H9 (cell line): Measurements from ENCODE around the gene SH3BP1. TPM values are rescaled to one million over a fixed set of nuclear protein-coding genes. Genes with fewer than 3 reads are reported as not detected.

Experiments
- DNase-seq: peaks from one replicate; pipeline ENCODE4 v3.0.0-alpha.2; 2017
- H2AFZ ChIP-seq: one replicate; pipeline ENCODE4 v1.6.1; 2013; ENCODE audit warnings: mild to moderate bottlenecking, low read length, control low read depth, moderate library complexity
- H2AK5ac ChIP-seq: 2 replicates; pipeline ENCODE4 v1.6.1; 2013; ENCODE audit warnings: low read length, control low read depth, mixed read lengths; ENCODE audit not compliant: insufficient read length
- H2BK120ac ChIP-seq: one replicate; pipeline ENCODE4 v1.6.1; 2013; ENCODE audit warnings: low read depth, mild to moderate bottlenecking, low read length, control low read depth, inconsistent platforms; ENCODE audit not compliant: poor library complexity, severe bottlenecking
- H2BK12ac ChIP-seq: 2 replicates; pipeline ENCODE4 v1.6.1; 2013; ENCODE audit warnings: low read length, control low read depth, mixed read lengths, low read depth; ENCODE audit not compliant: insufficient read length
- H2BK15ac ChIP-seq: 2 replicates; pipeline ENCODE4 v1.6.1; 2013; ENCODE audit warnings: low read depth, low read length, control low read depth
- H2BK20ac ChIP-seq: one replicate; pipeline ENCODE4 v1.6.1; 2013; ENCODE audit warnings: low read depth, mild to moderate bottlenecking, low read length, control low read depth, inconsistent platforms; ENCODE audit not compliant: poor library complexity, severe bottlenecking
- H2BK5ac ChIP-seq: 2 replicates; pipeline ENCODE4 v1.6.1; 2013; ENCODE audit warnings: low read length, control low read depth, mixed read lengths; ENCODE audit not compliant: insufficient read length
- H3K14ac ChIP-seq: 2 replicates; pipeline ENCODE4 v1.6.1; 2013; ENCODE audit warnings: low read length, control low read depth; ENCODE audit not compliant: insufficient read depth
- H3K18ac ChIP-seq: 2 replicates; pipeline ENCODE4 v1.6.1; 2013; ENCODE audit warnings: low read depth, mild to moderate bottlenecking, mixed read lengths, low read length, control low read depth; ENCODE audit not compliant: insufficient read length
- H3K23ac ChIP-seq: 2 replicates; pipeline ENCODE4 v1.6.1; 2013; ENCODE audit warnings: low read length, control low read depth, mixed read lengths, low read depth; ENCODE audit not compliant: insufficient read length
- H3K23me2 ChIP-seq: 2 replicates; pipeline ENCODE4 v1.6.1; 2013; ENCODE audit warnings: low read depth, mild to moderate bottlenecking, mixed read lengths, low read length, control low read depth; ENCODE audit not compliant: insufficient read length, poor library complexity, severe bottlenecking
- H3K27ac ChIP-seq: 2 replicates; pipeline ENCODE4 v1.5.1; 2013; ENCODE audit warnings: low read length, control low read depth, mixed read lengths, low read depth; ENCODE audit not compliant: insufficient read length
- H3K27me3 ChIP-seq: 2 replicates; pipeline ENCODE4 v1.6.1; 2013; ENCODE audit warnings: low read length, control low read depth, inconsistent platforms; ENCODE audit not compliant: insufficient read depth
- H3K4ac ChIP-seq: 2 replicates; pipeline ENCODE4 v1.6.1; 2013; ENCODE audit warnings: low read depth, mild to moderate bottlenecking, control low read depth, inconsistent platforms, low read length, moderate library complexity
- H3K4me1 ChIP-seq: 2 replicates; pipeline ENCODE4 v1.6.1; 2013; ENCODE audit warnings: low read length, control low read depth, inconsistent platforms; ENCODE audit not compliant: insufficient read depth
- H3K4me2 ChIP-seq: 2 replicates; pipeline ENCODE4 v1.6.1; 2013; ENCODE audit warnings: low read length, control low read depth, mixed read lengths; ENCODE audit not compliant: insufficient read length, insufficient read depth
- H3K56ac ChIP-seq: 2 replicates; pipeline ENCODE4 v1.6.1; 2013; ENCODE audit warnings: low read depth, mild to moderate bottlenecking, mixed read lengths, low read length, control low read depth; ENCODE audit not compliant: insufficient read length
- H3K79me1 ChIP-seq: 2 replicates; pipeline ENCODE4 v1.6.1; 2013; ENCODE audit warnings: low read depth, mild to moderate bottlenecking, moderate library complexity, low read length, control low read depth, inconsistent platforms; ENCODE audit not compliant: insufficient read depth, poor library complexity, severe bottlenecking
- H3K79me2 ChIP-seq: 2 replicates; pipeline ENCODE4 v1.6.1; 2013; ENCODE audit warnings: low read length, control low read depth, inconsistent platforms; ENCODE audit not compliant: insufficient read depth
- H3K9ac ChIP-seq: 2 replicates; pipeline ENCODE4 v1.6.1; 2013; ENCODE audit warnings: low read length, control low read depth, mixed read lengths; ENCODE audit not compliant: insufficient read length; ENCODE audit errors: extremely low read depth
- H3K9me3 ChIP-seq: one replicate; pipeline ENCODE4 v1.6.1; 2013; ENCODE audit warnings: low read depth, low read length, inconsistent platforms; ENCODE audit not compliant: control insufficient read depth
- H3T11ph ChIP-seq: one replicate; pipeline ENCODE4 v1.6.1; 2013; ENCODE audit warnings: mild to moderate bottlenecking, low read length, control low read depth, inconsistent platforms
- H4K20me1 ChIP-seq: one replicate; pipeline ENCODE4 v1.6.1; 2013; ENCODE audit not compliant: control insufficient read depth, insufficient read length, insufficient read depth
- H4K5ac ChIP-seq: 2 replicates; pipeline ENCODE4 v1.6.1; 2013; ENCODE audit warnings: low read depth, mild to moderate bottlenecking, mixed read lengths, low read length, control low read depth; ENCODE audit not compliant: insufficient read length
- H4K8ac ChIP-seq: replicated peaks from 2 replicates; pipeline ENCODE4 v1.6.1; 2013; ENCODE audit warnings: low read length, control low read depth, mixed read lengths, low read depth; ENCODE audit not compliant: insufficient read length
- H4K91ac ChIP-seq: 2 replicates; pipeline ENCODE4 v1.6.1; 2013; ENCODE audit warnings: low read depth, mild to moderate bottlenecking, moderate library complexity, mixed read lengths, low read length, control low read depth; ENCODE audit not compliant: insufficient read length
- H3K27ac Mint-ChIP-seq, 3 experiments: 2 replicates in 2 of 3; 3 replicates in 1 of 3; pipeline ENCODE4 v1.8.0; 2020 to 2021; ENCODE audit warnings: mixed read lengths in 3 of 3, mild to moderate bottlenecking in 1 of 3, moderate library complexity in 1 of 3
- H3K27me3 Mint-ChIP-seq: 2 replicates; pipeline ENCODE4 v1.8.0; 2021; ENCODE audit warnings: low read depth, mild to moderate bottlenecking, moderate library complexity, mixed read lengths
- H3K36me3 Mint-ChIP-seq, 3 experiments: 2 replicates in 2 of 3; 3 replicates in 1 of 3; pipeline ENCODE4 v1.8.0; 2020 to 2021; ENCODE audit warnings: low read depth in 3 of 3, mixed read lengths in 3 of 3; ENCODE audit not compliant: insufficient read depth in 1 of 3
- H3K4me1 Mint-ChIP-seq, 2 experiments: 2 replicates each; pipeline ENCODE4 v1.8.0; 2020; ENCODE audit warnings: mixed read lengths in 2 of 2
- H3K4me3 Mint-ChIP-seq, 2 experiments: 2 replicates in 1 of 2; 3 replicates in 1 of 2; pipeline ENCODE4 v1.8.0; 2020 to 2021; ENCODE audit warnings: mild to moderate bottlenecking in 2 of 2, mixed read lengths in 2 of 2, moderate library complexity in 1 of 2
- H3K9me3 Mint-ChIP-seq, 2 experiments: 2 replicates in 1 of 2; 3 replicates in 1 of 2; pipeline ENCODE4 v1.8.0; 2020; ENCODE audit warnings: mild to moderate bottlenecking in 2 of 2, mixed read lengths in 2 of 2, moderate library complexity in 1 of 2
- WGBS: extraction: QIAGEN DNeasy Blood & Tissue Kit; methylation state at CpG from one replicate; pipeline ENCODE4 v1.1.7; 2013; ENCODE audit warnings: missing lambda C conversion rate, low lambda C conversion rate, mixed read lengths; ENCODE audit not compliant: insufficient read length; ENCODE audit errors: extremely low coverage; 5-methylcytosine and 5-hydroxymethylcytosine counted together
- total RNA-seq: library from RNA; stranded (reverse); gene quantifications from 2 replicates; pipeline ENCODE4 v1.2.1, GENCODE V29; 2021
- TF ChIP-seq, protein P1 (sequence below): fragments of 200-600 bp; sonication (generic); conservative IDR thresholded peaks from 3 replicates; pipeline ENCODE4 v1.8.0; 2021; ENCODE audit warnings: antibody characterized with exemption, mild to moderate bottlenecking

Gene SH3BP1
- total RNA-seq, 1 experiment from 2014 or later = 33.6 TPM

GRCh38 chr22:37639771-37640590 is 512 bp downstream of the SH3BP1 start:
- no peak overlapping the region for H3K27ac ChIP-seq
- no CpG with 5 or more reads among the region's 27 CpGs for WGBS
- peak; percentile 58 for DNase-seq

More at GRCh38 chr22:37639771-37640590, 512 bp downstream of the SH3BP1 start:
- no peaks in the 10 kb centered on the region for H3K79me1 ChIP-seq
- no peak overlapping the region for H3K23ac ChIP-seq
- Mint-ChIP-seq H3K27ac (no peak overlapping the region; a peak in 2 of 7 replicates), H3K27me3 (no peaks in the 10 kb centered on the region; the same call in 1 of the 2 replicates), H3K36me3 (peaks cover 5 to 23% (median 20%) of the 10 kb centered on the region in 3 experiments), H3K4me3 (peak overlapping the region; percentile 76 to 91), H3K4me1 (peaks cover 22 to 27% of the 10 kb centered on the region in 2 experiments), H3K9me3 (no peaks in the 10 kb centered on the region)
- no peak overlapping the region for H2BK120ac ChIP-seq
- no peak overlapping the region for H2BK20ac ChIP-seq
- no peak overlapping the region for H3T11ph ChIP-seq
- no peaks in the 10 kb centered on the region for H3K9me3 ChIP-seq
- H2BK12ac ChIP-seq = no peak overlapping the region
- H3K18ac ChIP-seq = no peak overlapping the region
- no peak overlapping the region for H3K4ac ChIP-seq
- H3K79me2 ChIP-seq = no peaks in the 10 kb centered on the region
- no peak overlapping the region for H4K5ac ChIP-seq
- H4K20me1 ChIP-seq = no peaks in the 10 kb centered on the region
- no peak overlapping the region for H4K8ac ChIP-seq
- H3K4me1 ChIP-seq = peaks cover 3% of the 10 kb centered on the region; the same call in 1 of the 2 replicates
- no peak overlapping the region for H2BK15ac ChIP-seq
- H3K56ac ChIP-seq = no peak overlapping the region
- H3K27me3 ChIP-seq = no peaks in the 10 kb centered on the region
- H3K9ac ChIP-seq = peak overlapping the region; percentile 18
- no peak overlapping the region for H2BK5ac ChIP-seq
- H3K23me2 ChIP-seq = peaks cover 8% of the 10 kb centered on the region
- no peak overlapping the region for H4K91ac ChIP-seq
- H2AK5ac ChIP-seq = no peak overlapping the region
- H3K4me2 ChIP-seq = peak overlapping the region; percentile 82
- TF ChIP-seq, protein P1, sequence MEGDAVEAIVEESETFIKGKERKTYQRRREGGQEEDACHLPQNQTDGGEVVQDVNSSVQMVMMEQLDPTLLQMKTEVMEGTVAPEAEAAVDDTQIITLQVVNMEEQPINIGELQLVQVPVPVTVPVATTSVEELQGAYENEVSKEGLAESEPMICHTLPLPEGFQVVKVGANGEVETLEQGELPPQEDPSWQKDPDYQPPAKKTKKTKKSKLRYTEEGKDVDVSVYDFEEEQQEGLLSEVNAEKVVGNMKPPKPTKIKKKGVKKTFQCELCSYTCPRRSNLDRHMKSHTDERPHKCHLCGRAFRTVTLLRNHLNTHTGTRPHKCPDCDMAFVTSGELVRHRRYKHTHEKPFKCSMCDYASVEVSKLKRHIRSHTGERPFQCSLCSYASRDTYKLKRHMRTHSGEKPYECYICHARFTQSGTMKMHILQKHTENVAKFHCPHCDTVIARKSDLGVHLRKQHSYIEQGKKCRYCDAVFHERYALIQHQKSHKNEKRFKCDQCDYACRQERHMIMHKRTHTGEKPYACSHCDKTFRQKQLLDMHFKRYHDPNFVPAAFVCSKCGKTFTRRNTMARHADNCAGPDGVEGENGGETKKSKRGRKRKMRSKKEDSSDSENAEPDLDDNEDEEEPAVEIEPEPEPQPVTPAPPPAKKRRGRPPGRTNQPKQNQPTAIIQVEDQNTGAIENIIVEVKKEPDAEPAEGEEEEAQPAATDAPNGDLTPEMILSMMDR = no peak
- no peak overlapping the region for H2AFZ ChIP-seq
- H3K14ac ChIP-seq = peak overlapping the region; percentile 64
